Epithelial cell of esophagus (primary cell): Measurements from ENCODE around the gene ATG16L1.

Experiments used
- DNase-seq: peaks from one replicate; pipeline ENCODE4 v3.0.0; 2010; ENCODE audit warnings: low read depth
- H3K4me3 ChIP-seq: 2 replicates; pipeline ENCODE4 v1.5.1; 2011; ENCODE audit warnings: mild to moderate bottlenecking, low read length, control low read depth
- CTCF ChIP-seq: IDR thresholded peaks from 2 replicates; pipeline ENCODE4 v1.5.1; 2011; ENCODE audit warnings: low read depth, mild to moderate bottlenecking, low read length, control low read depth, inconsistent platforms; ENCODE audit not compliant: insufficient read depth; ENCODE audit errors: missing control alignments

ATG16L1 gene

GRCh38 chr2:233255151-233255550 lies 3.7 kb downstream of the ATG16L1 start:
- no peak for TF ChIP-seq CTCF

DNA sequence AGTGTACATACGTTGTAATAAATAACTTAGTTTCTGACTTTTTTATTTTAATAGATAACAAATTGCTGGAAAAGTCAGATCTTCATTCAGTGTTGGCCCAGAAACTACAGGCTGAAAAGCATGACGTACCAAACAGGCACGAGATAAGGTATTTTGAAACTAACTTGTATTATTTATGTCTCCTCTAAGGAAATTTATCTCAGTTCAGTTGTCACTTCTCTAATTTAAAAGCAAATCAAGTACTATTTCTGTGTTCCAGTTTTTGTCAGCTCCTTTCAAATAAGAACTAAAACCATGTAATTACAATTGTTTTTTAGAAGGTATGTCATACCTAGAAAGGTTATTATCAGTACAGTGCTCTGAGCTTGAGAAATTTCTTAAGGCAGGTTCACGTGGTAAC lies 4.6 kb downstream of the ATG16L1 start:
- H3K4me3 ChIP-seq, result no peak overlapping the region
- TF ChIP-seq CTCF, result no peak
- DNase-seq, result no peak

More at GRCh38 chr2:233255151-233255550, 3.7 kb downstream of the ATG16L1 start:
- H3K4me3 ChIP-seq, result no peak overlapping the region
- no peak for DNase-seq

DNA sequence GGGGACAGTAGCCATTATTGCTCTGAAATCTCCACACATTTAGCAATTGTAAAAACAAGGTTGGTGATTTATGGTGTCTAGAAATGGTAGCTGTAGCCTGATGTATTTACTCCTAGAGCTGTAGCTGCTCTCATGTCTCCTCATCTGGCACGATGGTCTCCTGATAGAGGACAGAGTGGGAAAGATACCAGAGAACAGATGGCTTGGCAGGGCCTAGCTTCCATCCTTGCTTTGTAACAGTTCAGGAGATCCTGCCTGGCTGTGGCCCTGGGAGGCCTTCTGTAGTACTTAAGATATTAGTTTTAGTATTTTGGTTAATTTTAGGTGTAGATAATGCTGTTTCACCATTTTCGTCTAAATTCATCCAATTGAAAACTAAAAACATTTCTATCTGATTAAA lies 6.7 kb downstream of the ATG16L1 start:
- no peak for TF ChIP-seq CTCF
- DNase-seq, result no peak
- H3K4me3 ChIP-seq, result no peak overlapping the region

DNA sequence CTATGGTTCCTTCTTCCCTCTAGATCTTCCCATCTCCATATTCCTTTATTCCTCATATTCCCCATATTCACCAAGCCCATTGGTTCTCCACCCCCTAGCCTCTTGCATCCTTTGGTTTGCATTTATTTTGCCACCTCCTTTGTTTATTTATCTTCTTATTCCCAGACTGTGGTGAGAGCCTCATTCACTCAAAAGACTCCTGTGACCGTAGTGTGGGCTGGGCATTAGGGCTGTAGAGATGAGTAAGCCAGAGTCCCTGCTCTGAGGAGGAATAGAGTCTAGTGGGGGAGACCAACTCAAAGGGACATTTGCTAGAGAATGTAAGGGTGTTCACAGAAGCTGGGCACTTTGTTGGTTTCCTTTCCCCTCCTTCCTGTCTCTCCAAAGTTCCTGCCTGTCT lies 8.3 kb downstream of the ATG16L1 start:
- no peak for TF ChIP-seq CTCF
- no peak for DNase-seq
- no peak overlapping the region for H3K4me3 ChIP-seq

GRCh38 chr2:233260661-233261060 lies 9.2 kb downstream of the ATG16L1 start:
- DNase-seq, result no peak
- no peak overlapping the region for H3K4me3 ChIP-seq
- no peak for TF ChIP-seq CTCF

DNA sequence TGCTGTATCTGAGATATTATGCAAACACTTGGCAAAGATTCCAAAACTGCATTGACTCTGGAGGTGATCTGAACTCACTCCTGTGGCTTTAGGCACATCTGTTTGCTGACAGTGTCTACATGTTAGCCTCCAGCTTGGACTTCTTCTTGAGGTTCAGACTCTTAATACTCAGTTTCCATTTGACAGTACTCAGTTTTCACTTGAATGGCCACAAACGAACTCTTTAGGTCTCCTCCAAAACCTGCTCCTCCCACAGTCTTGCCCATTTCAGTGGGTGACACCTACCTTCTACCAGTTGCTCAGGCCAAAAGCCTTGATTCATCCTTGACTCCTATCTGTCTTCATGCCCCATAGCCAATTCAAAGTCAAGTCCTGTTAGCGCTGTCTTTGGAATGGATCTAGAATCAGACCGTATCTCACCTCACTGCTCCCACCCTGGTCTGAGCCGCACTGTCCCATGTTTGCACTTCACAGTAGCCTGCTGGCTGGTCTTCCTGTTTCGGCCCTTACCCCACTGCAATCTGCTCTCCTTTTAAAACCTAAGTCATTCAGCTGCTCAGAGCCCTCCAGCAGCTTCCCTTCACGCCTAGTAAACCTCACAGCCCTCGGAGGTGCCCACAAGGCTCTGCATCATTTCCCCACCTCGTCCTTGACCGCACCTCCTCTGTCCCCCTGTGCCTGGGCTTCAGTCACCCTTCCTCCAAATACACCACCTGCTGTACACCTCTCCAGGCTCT lies 10.5 kb downstream of the ATG16L1 start:
- no peak for DNase-seq
- TF ChIP-seq CTCF, result no peak
- no peak overlapping the region for H3K4me3 ChIP-seq

DNA sequence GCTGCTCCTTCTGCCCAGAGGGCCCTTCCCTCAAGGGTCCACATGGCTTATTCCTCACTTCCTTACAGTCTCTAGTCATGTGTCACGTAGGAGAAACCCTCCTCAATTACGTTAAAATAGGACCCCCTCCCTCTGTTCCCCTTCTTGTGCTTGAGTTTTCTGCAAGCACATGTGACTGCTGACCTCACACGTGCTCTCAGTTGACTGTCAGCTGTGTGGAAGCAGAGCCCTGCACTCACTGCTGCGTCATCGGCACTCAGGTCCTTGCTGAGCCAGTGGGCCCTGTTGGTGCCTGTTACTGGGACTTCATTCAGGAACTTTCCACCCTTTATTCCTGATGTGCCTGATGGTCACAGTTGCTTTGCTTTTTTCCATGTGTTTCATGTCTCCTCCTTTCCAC lies 11.1 kb downstream of the ATG16L1 start:
- DNase-seq, result no peak
- no peak for TF ChIP-seq CTCF
- H3K4me3 ChIP-seq, result no peak overlapping the region
